K562 (cell line): ENCODE measurements around the gene SEBOX. TPM values are rescaled to one million over a fixed set of nuclear protein-coding genes. Genes with fewer than 3 reads are reported as not detected.

Experiments used
- CREB3 ChIP-seq: fragments of 450-650 bp; conservative IDR thresholded peaks from 2 replicates; pipeline ENCODE4 v1.6.1; 2016; ENCODE audit warnings: missing genetic modification characterization, low read depth, mild to moderate bottlenecking, missing compliant biosample characterization, moderate library complexity
- ETV6 ChIP-seq, 3 experiments: fragments of 150-350 bp in 1 of 3; sonication (generic) in 1 of 3; formaldehyde crosslinking in 1 of 3; IDR thresholded peaks; 2 replicates each; pipeline versions ENCODE4 v1.6.1 to v1.8.0; 2014 to 2022; ENCODE audit warnings: borderline replicate concordance in 2 of 3, low read depth in 2 of 3, antibody characterized with exemption in 1 of 3, low read length in 1 of 3, mild to moderate bottlenecking in 1 of 3, missing genetic modification reagents in 1 of 3
- MAFF ChIP-seq: IDR thresholded peaks from 2 replicates; pipeline ENCODE4 v1.6.1; 2012; ENCODE audit warnings: low read length, improper control_type of control experiment
- NR0B1 ChIP-seq: fragments of 450-650 bp; IDR thresholded peaks from one replicate; pipeline ENCODE4 v1.6.1; 2018; ENCODE audit warnings: mild to moderate bottlenecking, moderate library complexity; ENCODE audit not compliant: partially characterized antibody
- PRDM10 ChIP-seq: fragments of 450-650 bp; IDR thresholded peaks from 2 replicates; pipeline ENCODE4 v1.6.1; 2018; ENCODE audit not compliant: partially characterized antibody
- RREB1 ChIP-seq: fragments of 250-450 bp; sonication (Bioruptor Pico); IDR thresholded peaks from 2 replicates; pipeline ENCODE4 v1.4.0; 2020
- SAFB2 ChIP-seq: fragments of 200-400 bp; formaldehyde crosslinking; IDR thresholded peaks from 2 replicates; pipeline ENCODE4 v1.6.1; 2018; ENCODE audit warnings: borderline replicate concordance, low read length, low read depth, moderate library complexity; ENCODE audit not compliant: severe bottlenecking
- VEZF1 ChIP-seq: fragments of 200-800 bp; sonication (Bioruptor generic); IDR thresholded peaks from 2 replicates; pipeline ENCODE4 v1.6.1; 2017; ENCODE audit warnings: missing genetic modification characterization, missing compliant biosample characterization
- polyA plus RNA-seq, 8 experiments: library from polyadenylated mRNA; depleted of rRNA in 4 of 8; stranded (reverse) in 5 of 8; unstranded in 3 of 8; fragments of >200 nt; fragmentation: Nextera tagmentation in 2 of 8; fragmentation: Illumina TruSeq in 1 of 8; extraction: Ambion mirVana in 2 of 8; extraction: Trizol in 1 of 8; gene quantifications; 2 replicates each; pipeline versions ENCODE4 v1.2.1 to v1.2.3, GENCODE V29; 2011 to 2014; ENCODE audit warnings: inconsistent platforms in 1 of 8, missing spikeins in 1 of 8
- total RNA-seq, 7 experiments: library from RNA; depleted of rRNA in 6 of 7; stranded (reverse); fragments of >200 nt in 6 of 7; fragmentation: Illumina TruSeq in 2 of 7; extraction: Trizol in 2 of 7; gene quantifications; 2 replicates each; pipeline versions ENCODE4 v1.2.1 to v1.2.3, GENCODE V29; 2011 to 2021; ENCODE audit warnings: low replicate concordance in 1 of 7
- TF ChIP-seq, protein P1 (sequence below): IDR thresholded peaks from 2 replicates; pipeline ENCODE4 v1.6.1; 2014; ENCODE audit warnings: antibody characterized with exemption

The SEBOX gene
- total and polyA plus RNA-seq, 9 of the 15 experiments (the other 6 are each of a cell fraction or from before 2014, with no cell fraction given): not detected

DNA sequence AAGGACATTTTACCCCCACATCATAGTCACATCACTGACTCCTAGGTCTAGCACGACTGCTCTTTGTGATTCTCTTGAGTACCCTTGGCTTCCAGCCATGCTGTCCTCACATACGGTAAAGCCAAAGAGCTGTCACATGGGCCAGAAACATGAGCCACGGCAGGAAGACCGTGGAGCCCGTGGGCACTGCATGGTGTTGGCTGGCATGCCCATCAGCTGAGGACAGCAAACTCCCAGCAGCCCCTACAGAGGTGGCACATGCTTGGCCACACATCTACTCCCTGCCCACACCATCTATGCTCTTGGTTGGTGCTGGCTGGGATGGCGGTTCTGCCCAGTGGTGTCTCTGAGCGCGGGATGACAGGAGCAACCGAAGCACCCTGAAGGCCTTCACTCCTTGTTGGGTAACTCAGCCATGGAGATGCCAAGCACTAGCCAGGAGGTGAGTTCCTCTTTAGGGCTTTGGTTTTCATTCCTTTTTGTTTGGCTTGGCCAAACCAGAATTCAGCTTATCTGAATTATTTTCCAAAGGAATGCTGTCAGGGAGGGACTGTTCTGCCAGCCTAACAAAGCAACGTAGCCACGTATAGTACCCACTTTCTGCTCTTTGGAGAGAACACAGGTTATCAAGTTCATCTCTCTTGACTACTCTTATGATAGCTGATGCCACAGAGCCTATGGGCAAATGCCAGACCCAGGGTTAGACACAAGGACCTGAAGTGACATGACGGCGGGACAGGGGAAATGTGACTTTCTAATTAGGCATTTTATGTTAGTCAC, 19.4 kb downstream of the SEBOX start (continued):
- TF ChIP-seq RREB1 (CRISPR knock-in tag): no peak
- TF ChIP-seq SAFB2: no peak
- TF ChIP-seq CREB3 (tag): no peak
- no peak for TF ChIP-seq PRDM10
- no peak for TF ChIP-seq NR0B1
- no peak for TF ChIP-seq MAFF
- no peak for TF ChIP-seq VEZF1 (CRISPR knock-in tag)
- TF ChIP-seq ETV6 (IDR thresholded peaks at IDR 0.05; ENCODE audit: borderline replicate concordance in 1 of 2, low read depth in 2 of 2, low read length in 1 of 2): no peak
- no peak for TF ChIP-seq ETV6 (CRISPR knock-in tag; IDR thresholded peaks at IDR 0.05; ENCODE audit: borderline replicate concordance)
- TF ChIP-seq, protein P1, sequence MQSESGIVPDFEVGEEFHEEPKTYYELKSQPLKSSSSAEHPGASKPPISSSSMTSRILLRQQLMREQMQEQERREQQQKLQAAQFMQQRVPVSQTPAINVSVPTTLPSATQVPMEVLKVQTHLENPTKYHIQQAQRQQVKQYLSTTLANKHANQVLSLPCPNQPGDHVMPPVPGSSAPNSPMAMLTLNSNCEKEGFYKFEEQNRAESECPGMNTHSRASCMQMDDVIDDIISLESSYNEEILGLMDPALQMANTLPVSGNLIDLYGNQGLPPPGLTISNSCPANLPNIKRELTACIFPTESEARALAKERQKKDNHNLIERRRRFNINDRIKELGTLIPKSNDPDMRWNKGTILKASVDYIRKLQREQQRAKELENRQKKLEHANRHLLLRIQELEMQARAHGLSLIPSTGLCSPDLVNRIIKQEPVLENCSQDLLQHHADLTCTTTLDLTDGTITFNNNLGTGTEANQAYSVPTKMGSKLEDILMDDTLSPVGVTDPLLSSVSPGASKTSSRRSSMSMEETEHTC: no peak
